IPS-18c (cell line): ENCODE measurements around the gene NEK1.
"Not testable (repeated sequence)": the region's sequence is repeated elsewhere in the genome, so short reads cannot be mapped to it uniquely, and the experiment has no call there.

Source experiments
- H3K4me3 ChIP-seq: 2 replicates; pipeline ENCODE4 v1.7.0; 2013; ENCODE audit warnings: low read depth, mild to moderate bottlenecking, low read length, moderate library complexity; ENCODE audit not compliant: insufficient read depth
- H3K9me3 ChIP-seq: one replicate; pipeline ENCODE4 v1.6.1; 2013; ENCODE audit warnings: mild to moderate bottlenecking, low read length, moderate library complexity; ENCODE audit not compliant: control insufficient read depth, insufficient read depth

NEK1 gene

DNA sequence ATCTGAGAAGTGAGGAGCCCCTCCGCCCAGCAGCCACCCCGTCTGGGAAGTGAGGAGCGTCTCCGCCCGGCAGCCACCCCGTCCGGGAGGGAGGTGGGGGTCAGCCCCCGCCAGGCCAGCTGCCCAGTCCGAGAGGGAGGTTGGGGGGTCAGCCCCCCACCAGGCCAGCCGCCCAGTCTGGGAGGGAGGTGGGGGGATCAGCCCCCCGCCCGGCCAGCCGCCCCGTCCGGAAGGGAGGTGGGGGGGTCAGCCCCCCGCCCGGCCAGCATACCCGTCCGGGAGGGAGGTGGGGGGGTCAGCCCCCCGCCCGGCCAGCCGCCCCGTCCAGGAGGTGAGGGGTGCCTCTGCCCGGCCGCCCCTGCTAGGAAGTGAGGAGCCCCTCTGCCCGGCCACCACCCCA, 42.1 kb downstream of the NEK1 start:
- H3K9me3 ChIP-seq, H3K4me3 ChIP-seq: not testable (repeated sequence)

DNA sequence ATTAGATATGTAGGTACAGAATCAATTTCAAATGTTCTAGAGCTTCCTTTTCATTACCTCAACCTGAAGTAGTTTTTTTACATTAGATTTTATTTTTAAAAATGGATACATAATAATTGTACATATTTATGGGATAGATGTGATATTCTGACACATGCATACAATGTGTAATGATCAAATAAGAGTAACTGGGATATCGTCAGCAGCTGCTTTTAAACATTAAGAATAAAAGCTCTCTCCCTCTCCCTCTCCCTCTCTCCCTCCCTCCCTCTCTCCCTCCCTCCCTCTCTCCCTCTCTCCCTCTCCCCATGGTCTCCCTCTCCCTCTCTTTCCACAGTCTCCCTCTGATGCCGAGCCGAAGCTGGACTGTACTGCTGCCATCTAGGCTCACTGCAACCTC, 43.2 kb downstream of the NEK1 start:
- H3K9me3 ChIP-seq, H3K4me3 ChIP-seq: not testable (repeated sequence)

DNA sequence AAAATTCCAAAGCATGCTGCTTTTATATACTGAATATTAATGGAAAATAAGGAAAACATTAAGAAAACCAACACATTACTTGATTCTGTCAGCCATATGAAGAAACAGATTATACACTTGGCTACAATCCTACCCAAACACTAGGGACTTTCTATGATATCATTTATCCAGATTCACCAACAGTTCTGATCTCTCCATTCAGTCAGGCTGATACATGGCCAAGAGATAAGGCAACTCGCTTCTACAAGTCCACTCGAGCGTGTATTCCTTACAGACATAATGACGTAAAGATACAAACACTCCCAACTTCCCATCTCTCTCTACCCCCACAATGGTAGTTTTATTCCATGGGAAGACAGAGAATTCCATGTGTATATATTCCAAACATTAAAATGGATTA, 44.5 kb downstream of the NEK1 start:
- H3K4me3 ChIP-seq: no peak overlapping the region
- H3K9me3 ChIP-seq: peaks cover 2% of the 10 kb centered on the region

DNA sequence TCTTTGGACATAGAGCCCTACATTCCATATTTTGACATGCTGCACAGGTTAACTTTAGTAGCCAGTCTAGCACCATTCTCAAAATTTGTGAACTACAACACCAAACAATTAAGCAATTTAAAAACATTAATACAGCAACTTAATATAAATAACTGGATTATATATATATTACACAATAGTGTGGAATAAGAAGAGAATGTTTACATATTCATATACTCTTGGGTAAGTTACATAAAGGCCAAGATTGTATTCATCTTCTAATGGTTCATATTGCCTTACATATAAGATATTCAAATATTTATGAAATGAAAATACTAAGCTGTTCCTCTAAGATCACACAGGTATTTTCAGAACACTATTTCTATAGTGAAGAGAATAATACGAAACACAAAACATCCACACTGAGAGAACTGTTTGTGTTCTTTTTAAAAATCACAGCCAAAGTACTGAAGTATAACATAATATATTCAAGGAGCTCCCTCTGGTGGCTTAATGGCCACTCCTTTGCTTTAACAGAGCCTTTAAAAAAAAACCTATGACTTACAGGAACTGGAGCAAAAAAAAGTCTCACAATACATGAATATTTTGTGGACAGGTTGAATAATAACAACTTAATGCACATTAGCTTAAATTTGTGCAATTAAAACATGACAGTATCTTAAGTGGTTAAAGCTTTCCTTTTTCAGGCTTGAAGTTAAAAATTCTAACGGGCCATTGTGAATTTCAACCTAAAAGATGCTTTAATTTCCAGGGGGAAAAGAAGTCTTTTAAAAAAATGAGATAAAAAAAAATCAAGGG, 46.2 kb downstream of the NEK1 start:
- H3K9me3 ChIP-seq: peaks cover 3% of the 10 kb centered on the region
- H3K4me3 ChIP-seq: no peak overlapping the region

DNA sequence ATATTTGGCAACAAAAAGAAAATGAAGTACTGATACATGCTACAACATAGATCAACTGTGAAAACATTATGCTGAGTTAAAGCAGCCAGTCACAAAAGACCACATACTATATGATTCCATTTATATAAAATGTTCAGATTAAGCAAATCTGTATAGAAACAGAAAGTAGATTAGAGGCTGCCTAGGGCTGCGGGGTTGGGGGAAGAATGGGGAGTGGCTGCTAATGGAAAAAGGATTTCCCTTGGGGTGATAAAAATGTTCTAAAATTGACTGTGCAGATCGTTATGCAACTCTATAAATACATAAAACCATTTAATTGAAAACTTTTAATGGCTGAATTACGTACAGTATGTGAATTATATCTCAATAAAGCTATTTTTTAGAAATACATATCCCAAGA, 46.8 kb downstream of the NEK1 start:
- H3K4me3 ChIP-seq: no peak overlapping the region
- peaks cover 3% of the 10 kb centered on the region for H3K9me3 ChIP-seq

DNA sequence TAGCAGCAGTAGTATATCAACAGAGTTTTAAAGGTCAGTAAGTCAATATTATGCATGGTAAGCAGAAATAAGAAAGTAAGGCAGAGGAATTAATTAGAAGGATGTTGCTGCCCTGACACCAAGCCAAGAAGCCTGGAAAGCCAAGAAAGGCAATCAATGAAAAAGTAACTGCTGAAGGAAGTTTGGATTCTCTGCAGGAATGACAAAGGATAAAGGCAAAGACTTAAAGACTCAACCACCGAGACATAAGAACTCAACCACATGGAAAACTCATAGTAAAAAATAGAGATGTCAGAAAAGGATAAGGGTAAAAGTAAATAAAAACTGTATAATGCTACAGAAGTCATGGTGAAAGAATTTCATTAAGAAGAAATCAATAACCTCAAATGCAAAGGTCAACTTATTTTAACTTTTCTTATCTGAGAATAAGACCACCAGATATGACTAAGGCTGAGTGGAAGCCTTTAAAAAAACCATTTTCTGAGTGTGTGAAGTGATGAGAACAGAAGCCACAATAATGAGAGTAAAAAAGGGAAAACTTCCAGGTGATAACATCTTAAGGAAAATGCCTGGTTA, 55.2 kb downstream of the NEK1 start:
- Histone ChIP-seq H3K4me3 (no peak overlapping the region), H3K9me3 (no peaks in the 10 kb centered on the region)

DNA sequence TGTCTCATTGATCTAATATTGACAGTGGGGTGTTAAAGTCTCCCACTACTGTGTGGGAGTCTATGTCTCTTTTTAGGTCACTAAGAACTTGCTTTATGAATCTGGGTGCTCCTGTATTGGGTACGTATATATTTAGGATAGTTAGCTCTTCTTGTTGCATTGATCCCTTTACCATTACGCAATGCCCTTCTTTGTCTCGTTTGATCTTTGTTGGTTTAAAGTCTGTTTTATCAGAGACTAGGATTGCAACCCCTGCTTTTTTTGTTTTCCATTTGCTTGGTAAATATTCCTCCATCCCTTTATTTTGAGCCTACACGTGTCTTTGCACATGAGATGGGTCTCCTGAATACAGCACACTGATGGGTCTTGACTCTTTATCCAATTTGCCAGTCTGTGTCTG, 65.8 kb downstream of the NEK1 start:
- H3K9me3 ChIP-seq, H3K4me3 ChIP-seq: not testable (repeated sequence)

DNA sequence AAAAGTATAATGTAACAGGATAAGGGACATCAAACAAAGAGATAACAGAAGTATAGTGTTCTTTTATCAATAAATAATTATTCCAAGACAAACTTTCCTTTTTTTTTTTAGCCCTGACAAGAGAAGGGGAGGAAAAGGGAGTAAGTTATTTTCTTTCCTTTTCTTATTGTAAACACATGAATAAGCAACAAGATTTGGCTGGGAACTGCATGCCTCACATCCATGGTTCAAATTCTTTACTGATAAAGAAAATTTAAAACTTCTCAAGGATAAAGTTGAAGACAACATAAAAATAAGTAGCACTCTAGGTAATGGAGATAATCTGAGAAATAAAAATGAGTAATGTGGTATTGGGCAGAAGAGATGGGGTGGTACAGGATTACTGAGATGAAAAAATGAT, 71.6 kb downstream of the NEK1 start:
- no peaks in the 10 kb centered on the region for H3K9me3 ChIP-seq

DNA sequence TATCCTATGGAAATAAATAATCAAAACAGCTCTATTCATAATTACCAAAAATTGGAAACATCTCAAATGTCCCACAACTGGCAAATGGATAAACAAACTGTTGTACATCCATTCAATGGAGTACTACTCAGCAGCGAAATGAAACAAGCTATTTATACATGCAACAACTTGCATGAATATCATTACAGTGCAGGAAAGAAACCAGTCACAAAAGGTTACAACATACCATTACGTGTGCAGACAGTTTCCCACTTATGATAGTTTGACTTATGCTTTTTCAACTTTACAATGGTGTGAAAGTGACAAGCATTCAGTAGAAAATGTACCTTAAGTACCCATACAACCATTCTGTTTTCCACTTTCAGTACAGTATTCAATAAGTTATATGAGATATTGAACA, 82.3 kb downstream of the NEK1 start:
- Histone ChIP-seq H3K4me3 (no peak overlapping the region), H3K9me3 (no peaks in the 10 kb centered on the region)

More for the DNA sequence above, 71.6 kb downstream of the NEK1 start:
- no peak overlapping the region for H3K4me3 ChIP-seq

DNA sequence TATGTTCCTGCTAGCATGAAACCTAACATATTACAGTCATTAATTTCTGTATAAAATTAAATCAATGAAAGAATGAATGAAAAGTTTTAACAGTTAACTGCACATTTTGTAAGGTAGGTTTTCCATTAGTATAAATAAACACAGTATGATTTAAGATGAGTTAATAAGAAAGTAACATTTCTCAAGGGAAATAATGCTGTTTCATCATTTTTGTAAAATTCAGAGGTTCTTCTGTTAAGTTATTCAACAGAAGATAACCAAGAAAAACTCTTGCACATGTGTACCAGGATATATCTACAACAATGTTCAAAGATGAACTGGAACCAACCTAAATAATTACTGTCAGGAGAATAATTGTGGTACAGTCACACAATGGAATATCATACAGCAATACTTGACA, 88.6 kb downstream of the NEK1 start:
- no peaks in the 10 kb centered on the region for H3K9me3 ChIP-seq
- no peak overlapping the region for H3K4me3 ChIP-seq

DNA sequence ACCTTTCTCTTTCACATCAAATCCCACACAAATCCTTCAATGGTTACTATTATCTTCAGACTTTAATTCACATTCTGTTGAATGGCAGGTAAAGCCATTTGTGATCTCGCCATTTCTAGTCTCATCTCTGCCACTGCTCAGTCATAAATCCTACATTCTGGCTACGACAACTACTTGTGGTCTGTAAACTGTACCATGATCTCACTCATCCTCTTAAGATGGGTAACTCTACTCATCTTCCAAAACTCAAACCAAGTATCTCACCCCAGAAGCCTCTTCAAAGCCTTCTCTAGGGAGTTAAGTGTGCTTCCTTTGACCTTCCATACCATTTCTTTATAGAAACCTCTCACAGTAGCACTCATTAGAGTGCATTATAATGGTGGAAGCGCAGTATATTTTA, 101.8 kb downstream of the NEK1 start:
- Histone ChIP-seq H3K4me3 (no peak overlapping the region), H3K9me3 (no peaks in the 10 kb centered on the region)

DNA sequence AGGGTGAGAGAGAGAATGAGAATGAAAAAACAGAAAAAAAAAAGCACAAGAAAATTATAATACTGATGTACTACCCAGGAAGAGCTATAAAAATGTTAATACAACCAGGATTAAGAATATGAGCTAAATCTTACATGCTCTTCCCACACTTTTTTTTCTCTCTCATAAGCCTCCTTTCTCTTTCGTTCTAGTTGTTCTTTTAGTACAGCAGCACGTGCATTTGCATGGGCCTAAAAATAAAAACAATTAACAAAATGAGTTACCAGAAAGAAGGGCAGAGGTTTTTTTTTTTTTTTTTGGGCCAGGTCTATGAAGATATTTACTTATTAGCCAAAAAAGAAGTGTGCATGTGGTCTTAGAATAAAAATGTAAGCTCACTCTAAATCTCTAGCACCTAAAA, 105.5 kb downstream of the NEK1 start:
- no peak overlapping the region for H3K4me3 ChIP-seq
- H3K9me3 ChIP-seq: no peaks in the 10 kb centered on the region

DNA sequence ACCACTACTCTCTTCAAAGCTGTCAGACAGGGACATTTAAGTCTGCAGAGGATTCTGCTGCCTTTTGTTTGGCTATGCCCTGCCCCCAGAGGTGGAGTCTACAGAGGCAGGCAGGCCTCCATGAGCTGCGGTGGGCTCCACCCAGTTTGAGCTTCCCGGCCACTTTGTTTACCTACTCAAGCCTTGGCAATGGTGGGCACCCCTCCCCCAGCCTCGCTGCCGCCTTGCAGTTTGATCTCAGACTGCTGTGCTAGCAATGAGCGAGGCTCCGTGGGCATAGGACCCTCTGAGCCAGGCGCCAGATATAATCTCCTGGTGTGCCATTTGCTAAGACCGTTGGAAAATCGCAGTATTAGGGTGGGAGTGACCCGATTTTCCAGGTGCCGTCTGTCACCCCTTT, 112.5 kb downstream of the NEK1 start:
- H3K4me3 ChIP-seq, H3K9me3 ChIP-seq: not testable (repeated sequence)

DNA sequence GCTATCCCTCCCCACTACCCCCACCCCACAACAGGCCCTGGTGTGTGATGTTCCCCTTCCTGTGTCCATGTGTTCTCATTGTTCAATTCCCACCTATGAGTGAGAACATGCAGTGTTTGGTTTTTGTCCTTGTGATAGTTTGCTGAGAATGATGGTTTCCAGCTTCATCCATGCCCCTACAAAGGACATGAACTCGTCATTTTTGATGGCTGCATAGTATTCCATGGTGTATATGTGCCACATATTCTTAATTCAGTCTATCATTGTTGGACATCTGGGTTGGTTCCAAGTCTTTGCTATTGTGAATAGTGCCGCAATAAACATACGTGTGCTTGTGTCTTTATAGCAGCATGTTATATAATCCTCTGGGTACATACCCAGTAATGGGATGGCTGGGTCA, 118.1 kb downstream of the NEK1 start:
- not testable (repeated sequence) for H3K9me3 ChIP-seq, H3K4me3 ChIP-seq

DNA sequence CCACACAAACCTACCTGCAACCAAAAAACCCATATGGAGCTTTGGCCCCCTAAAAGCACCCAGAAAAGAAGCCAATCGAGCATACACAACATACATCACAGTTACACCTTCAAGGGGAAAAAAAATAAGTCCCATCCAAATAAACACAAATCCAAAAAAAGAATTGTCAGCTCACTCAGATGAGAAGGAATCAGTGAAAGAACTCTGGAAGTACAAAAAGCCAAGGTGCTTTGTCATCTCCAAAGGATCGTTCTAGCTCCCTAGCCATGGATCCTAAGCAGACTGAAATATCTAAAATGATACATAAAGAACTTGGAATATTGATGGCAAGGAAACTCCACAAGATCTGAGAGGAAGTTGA, 119.2 kb downstream of the NEK1 start:
- no peak overlapping the region for H3K4me3 ChIP-seq
- H3K9me3 ChIP-seq: no peaks in the 10 kb centered on the region

DNA sequence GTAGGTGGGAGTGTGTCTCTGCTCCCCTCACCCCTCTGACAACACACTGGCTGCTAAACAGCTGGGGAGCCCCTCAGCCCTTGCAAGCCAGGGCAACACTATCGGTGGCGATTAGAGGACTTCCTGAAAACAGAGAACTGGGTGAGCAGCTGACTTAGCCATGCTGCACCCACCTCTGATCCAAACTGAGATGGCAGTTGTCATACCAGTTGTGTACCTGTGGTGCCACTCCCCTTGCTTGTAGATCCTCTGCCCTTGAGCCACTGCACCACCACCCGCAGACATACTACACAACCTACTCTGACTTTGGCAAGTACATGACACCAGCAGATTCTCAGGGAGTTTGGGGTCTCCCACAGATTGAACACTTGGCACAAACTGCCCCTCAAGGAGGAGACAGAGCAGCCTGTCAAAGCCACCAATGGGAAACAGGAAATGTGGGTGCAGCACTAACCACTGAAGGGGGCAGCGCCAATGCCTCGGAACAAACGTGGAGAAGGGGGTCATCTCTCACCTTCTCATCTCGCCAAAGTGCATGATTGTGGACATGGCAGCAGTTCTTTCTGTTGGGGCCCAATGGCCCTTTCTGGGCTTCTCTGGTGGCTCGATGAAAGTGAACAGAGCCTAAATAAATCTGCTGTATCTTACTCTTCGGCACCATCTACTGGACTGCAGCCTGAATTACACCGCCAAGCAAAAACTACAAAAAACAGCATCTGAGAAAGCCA, 119.8 kb downstream of the NEK1 start:
- Histone ChIP-seq H3K9me3 (no peaks in the 10 kb centered on the region), H3K4me3 (no peak overlapping the region)

DNA sequence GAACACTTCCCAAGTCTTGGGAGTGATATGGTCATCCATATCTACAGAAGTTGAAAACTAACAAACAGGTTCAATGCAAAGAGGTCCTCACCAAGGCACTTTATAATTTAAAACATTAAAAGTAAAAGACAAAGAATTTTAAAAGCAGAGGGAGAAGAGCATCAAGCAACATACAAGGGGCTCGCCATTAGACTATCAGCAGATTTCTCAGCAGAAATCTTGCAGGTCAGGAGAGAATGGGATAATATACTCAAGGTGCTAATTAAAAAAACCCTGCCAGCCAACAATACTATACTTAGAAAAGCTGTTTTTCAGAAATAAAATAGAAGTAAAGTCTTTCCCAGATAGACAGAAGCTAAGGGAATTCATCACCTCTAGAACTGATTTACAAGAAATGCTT, 121.2 kb downstream of the NEK1 start:
- H3K9me3 ChIP-seq: no peaks in the 10 kb centered on the region
- no peak overlapping the region for H3K4me3 ChIP-seq

DNA sequence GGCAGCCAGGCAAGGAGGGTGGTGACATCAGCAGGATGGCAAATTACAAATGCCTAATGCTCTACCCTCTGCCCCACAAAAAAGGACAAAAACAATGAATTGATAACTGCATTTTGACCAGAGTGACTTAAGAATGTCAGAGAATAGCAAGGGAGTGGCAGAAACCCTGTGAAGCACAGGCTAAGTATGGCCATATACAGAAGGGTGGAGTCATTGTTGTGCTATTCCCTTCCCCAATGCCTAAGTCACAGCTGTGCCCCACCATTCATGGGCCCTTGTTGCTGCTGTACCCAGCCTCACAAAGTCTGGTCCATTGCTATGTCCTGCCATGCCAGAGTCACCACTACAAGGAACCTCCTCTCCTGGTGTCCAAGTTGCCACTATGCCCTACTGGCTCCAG, 123.1 kb downstream of the NEK1 start:
- Histone ChIP-seq H3K9me3 (no peaks in the 10 kb centered on the region), H3K4me3 (no peak overlapping the region)
